Prostate gland (tissue), 2 donors: Measurements from ENCODE around the gene TRMT112.

Experiments used
- CTCF ChIP-seq, 4 experiments: fragments of 200-600 bp in 2 of 4; fragments of 450-650 bp in 2 of 4; sonication (generic) in 2 of 4; IDR thresholded peaks; 1 replicate in 3 of 4; 2 replicates in 1 of 4; pipeline ENCODE4 v1.5.1; 2016 to 2019; ENCODE audit warnings: antibody characterized with exemption in 4 of 4, mild to moderate bottlenecking in 2 of 4, moderate library complexity in 2 of 4
- POLR2A ChIP-seq: fragments of 450-650 bp; IDR thresholded peaks from one replicate; pipeline ENCODE4 v1.6.1; 2016; ENCODE audit warnings: antibody characterized with exemption, mild to moderate bottlenecking
- POLR2AphosphoS5 ChIP-seq: sonication (generic); formaldehyde crosslinking; IDR thresholded peaks from one replicate; pipeline ENCODE4 v1.6.1; 2017; ENCODE audit warnings: antibody characterized with exemption

- TF ChIP-seq CTCF (IDR thresholded peaks at IDR 0.05), result peak in 2 of 4 experiments; percentile 44 to 75
- TF ChIP-seq POLR2A, result no peak
- peak; percentile 14 for TF ChIP-seq POLR2AphosphoS5
These were observed 14.4 kb upstream of the TRMT112 start for GRCh38 chr11:64331569-64332371.
